ENCODE results near the gene TUNAR. TPM values are rescaled to one million over a fixed set of nuclear protein-coding genes. Genes with fewer than 3 reads are reported as not detected.

Gene TUNAR
- total RNA-seq, 1 experiment from 2014 or later = not detected

GRCh38 chr14:95918466-95918865, 41.8 kb downstream of the TUNAR start:
- Histone ChIP-seq H4K20me1 (ENCODE audit: low read length) (no peaks in the 10 kb centered on the region), H3K79me2 (ENCODE audit: low read length) (no peaks in the 10 kb centered on the region), H3K4me3 (ENCODE audit: low read length) (no peak overlapping the region), H3K36me3 (ENCODE audit: low read depth, low read length) (no peaks in the 10 kb centered on the region), H3K9me2 (replicated peaks; ENCODE audit: low read length) (no peaks in the 10 kb centered on the region), H3K4me2 (ENCODE audit: low read length) (no peak overlapping the region), H2AFZ (ENCODE audit: low read length) (no peak overlapping the region), H3F3A (ENCODE audit: low read length, unreplicated experiment) (no peaks in the 10 kb centered on the region), H3K9me3 (ENCODE audit: low read length) (no peaks in the 10 kb centered on the region), H3K4me1 (ENCODE audit: insufficient read depth, low read length) (no peaks in the 10 kb centered on the region), H3K27me3 (ENCODE audit: low read length) (peaks cover 31% of the 10 kb centered on the region), H3K27ac (ENCODE audit: low read length) (no peak overlapping the region), H3K9ac (ENCODE audit: low read length) (no peak overlapping the region)
- no peak for ATAC-seq
- TF ChIP-seq CTCF (conservative IDR thresholded peaks at IDR 0.05; ENCODE audit: low read depth, low read length) (no peak), EZH2phosphoT487 (IDR thresholded peaks at IDR 0.05; ENCODE audit: borderline replicate concordance, low read length) (no peak), EZH2 (IDR thresholded peaks at IDR 0.05; ENCODE audit: low read length, unreplicated experiment) (no peak)
- no TSS peak for BruUV-seq (replicated peaks)
- ChIA-PET CTCF (no interaction called here), POLR2A (ENCODE audit: unreplicated experiment) (no interaction called here)
- intact Hi-C loops (cut with micrococcal nuclease) = no loop called here
- DNase-seq = peak; percentile 3

- Histone ChIP-seq H3K4me1 (ENCODE audit: insufficient read depth, low read length) (no peaks in the 10 kb centered on the region), H2AFZ (ENCODE audit: low read length) (no peak overlapping the region), H3F3A (ENCODE audit: low read length, unreplicated experiment) (no peaks in the 10 kb centered on the region), H3K4me2 (ENCODE audit: low read length) (no peak overlapping the region), H4K20me1 (ENCODE audit: low read length) (no peaks in the 10 kb centered on the region), H3K79me2 (ENCODE audit: low read length) (no peaks in the 10 kb centered on the region), H3K36me3 (ENCODE audit: low read depth, low read length) (no peaks in the 10 kb centered on the region), H3K27ac (ENCODE audit: low read length) (no peak overlapping the region), H3K9ac (ENCODE audit: low read length) (no peak overlapping the region), H3K9me3 (ENCODE audit: low read length) (no peaks in the 10 kb centered on the region), H3K4me3 (ENCODE audit: low read length) (no peak overlapping the region), H3K9me2 (replicated peaks; ENCODE audit: low read length) (no peaks in the 10 kb centered on the region), H3K27me3 (ENCODE audit: low read length) (peaks cover 13% of the 10 kb centered on the region)
- intact Hi-C loops (cut with micrococcal nuclease) = no loop called here
- ChIA-PET CTCF (no interaction called here), POLR2A (ENCODE audit: unreplicated experiment) (no interaction called here)
- no peak for ATAC-seq
- no peak for TF ChIP-seq EZH2 (IDR thresholded peaks at IDR 0.05; ENCODE audit: low read length, unreplicated experiment)
- no peak for TF ChIP-seq EZH2phosphoT487 (IDR thresholded peaks at IDR 0.05; ENCODE audit: borderline replicate concordance, low read length)
- no peak for TF ChIP-seq CTCF (conservative IDR thresholded peaks at IDR 0.05; ENCODE audit: low read depth, low read length)
- DNase-seq = no peak
- BruUV-seq (replicated peaks) = no TSS peak
Measured at GRCh38 chr14:95920769-95921438, 44.3 kb downstream of the TUNAR start.

DNA sequence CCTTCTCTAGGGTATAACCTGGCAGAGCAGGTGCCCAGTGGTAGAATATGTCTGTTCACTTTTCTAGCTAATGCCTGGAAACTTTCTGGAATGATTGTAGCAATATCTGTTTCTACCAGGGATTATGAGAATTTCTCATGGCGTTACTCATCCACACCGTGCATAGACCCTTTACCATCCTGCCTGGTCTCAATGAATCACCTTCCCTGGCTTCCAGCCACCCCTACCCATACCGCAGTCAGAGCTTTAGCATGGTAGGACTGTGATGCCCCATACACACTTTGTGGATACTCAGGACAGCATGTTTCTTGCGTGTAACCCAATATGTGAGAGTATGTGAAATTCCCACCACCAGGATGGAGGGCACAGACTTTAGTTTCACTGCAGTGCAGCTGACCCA, 45.4 kb downstream of the TUNAR start:
- intact Hi-C loops (cut with micrococcal nuclease) = no loop called here
- ATAC-seq = no peak
- Histone ChIP-seq H3K4me1 (ENCODE audit: insufficient read depth, low read length) (no peaks in the 10 kb centered on the region), H3K9ac (ENCODE audit: low read length) (no peak overlapping the region), H3F3A (ENCODE audit: low read length, unreplicated experiment) (no peaks in the 10 kb centered on the region), H3K27me3 (ENCODE audit: low read length) (peaks cover 2% of the 10 kb centered on the region; the same call in 1 of the 2 replicates), H3K9me2 (replicated peaks; ENCODE audit: low read length) (no peaks in the 10 kb centered on the region), H3K4me3 (ENCODE audit: low read length) (no peak overlapping the region), H4K20me1 (ENCODE audit: low read length) (no peaks in the 10 kb centered on the region), H3K9me3 (ENCODE audit: low read length) (no peaks in the 10 kb centered on the region), H3K79me2 (ENCODE audit: low read length) (no peaks in the 10 kb centered on the region), H3K27ac (ENCODE audit: low read length) (no peak overlapping the region), H3K36me3 (ENCODE audit: low read depth, low read length) (no peaks in the 10 kb centered on the region), H2AFZ (ENCODE audit: low read length) (no peak overlapping the region), H3K4me2 (ENCODE audit: low read length) (no peak overlapping the region)
- no TSS peak for BruUV-seq (replicated peaks)
- ChIA-PET CTCF (no interaction called here), POLR2A (ENCODE audit: unreplicated experiment) (no interaction called here)
- TF ChIP-seq EZH2 (IDR thresholded peaks at IDR 0.05; ENCODE audit: low read length, unreplicated experiment) (no peak), CTCF (conservative IDR thresholded peaks at IDR 0.05; ENCODE audit: low read depth, low read length) (no peak), EZH2phosphoT487 (IDR thresholded peaks at IDR 0.05; ENCODE audit: borderline replicate concordance, low read length) (no peak)
- no peak for DNase-seq

Measured in PC-3 (cell line).